ENCODE measurements around the gene NMNAT3. TPM values are rescaled to one million over a fixed set of nuclear protein-coding genes. Genes with fewer than 3 reads are reported as not detected.

The NMNAT3 gene
- total RNA-seq, 2 experiments from 2014 or later: 1.1 to 2.3 TPM

GRCh38 chr3:139671863-139672646 lies 5.7 kb downstream of the NMNAT3 start:
- no peaks in the 10 kb centered on the region for H3K36me3 Mint-ChIP-seq
- ChIA-PET POLR2A (no interaction called here), CTCF (no interaction called here)
- peaks cover 4% of the 10 kb centered on the region for H3K4me1 Mint-ChIP-seq (ENCODE audit: low read depth)
- DNase-seq: no peak
- no peaks in the 10 kb centered on the region for H3K9me3 Mint-ChIP-seq
- H3K27me3 Mint-ChIP-seq: peaks cover 5% of the 10 kb centered on the region
- intact Hi-C loops (cut with micrococcal nuclease): no loop called here
- H3K4me3 Mint-ChIP-seq: no peak overlapping the region
- no peak overlapping the region for H3K27ac Mint-ChIP-seq

- DNase-seq: no peak
- H3K4me3 Mint-ChIP-seq: no peak overlapping the region
- no peak overlapping the region for H3K27ac Mint-ChIP-seq
- ChIA-PET POLR2A (no interaction called here), CTCF (no interaction called here)
- intact Hi-C loops (cut with micrococcal nuclease): no loop called here
- no peaks in the 10 kb centered on the region for H3K4me1 Mint-ChIP-seq (ENCODE audit: low read depth)
- H3K27me3 Mint-ChIP-seq: no peaks in the 10 kb centered on the region
- H3K36me3 Mint-ChIP-seq: no peaks in the 10 kb centered on the region
- H3K9me3 Mint-ChIP-seq: no peaks in the 10 kb centered on the region
Observed at GRCh38 chr3:139671107-139671506, 6.7 kb downstream of the NMNAT3 start.

- Mint-ChIP-seq H3K27ac (no peak overlapping the region), H3K4me3 (no peak overlapping the region), H3K27me3 (no peaks in the 10 kb centered on the region), H3K36me3 (no peaks in the 10 kb centered on the region), H3K9me3 (no peaks in the 10 kb centered on the region), H3K4me1 (ENCODE audit: low read depth) (no peaks in the 10 kb centered on the region)
- ChIA-PET CTCF (no interaction called here), POLR2A (no interaction called here)
- intact Hi-C loops (cut with micrococcal nuclease): no loop called here
- DNase-seq: no peak
Observed at GRCh38 chr3:139670196-139670595, 7.6 kb downstream of the NMNAT3 start.

- Mint-ChIP-seq H3K4me1 (ENCODE audit: low read depth) (no peaks in the 10 kb centered on the region), H3K4me3 (no peak overlapping the region), H3K36me3 (no peaks in the 10 kb centered on the region), H3K27me3 (no peaks in the 10 kb centered on the region), H3K27ac (no peak overlapping the region), H3K9me3 (no peaks in the 10 kb centered on the region)
- intact Hi-C loops (cut with micrococcal nuclease): no loop called here
- no peak for DNase-seq
- ChIA-PET CTCF (no interaction called here), POLR2A (no interaction called here)
Observed at GRCh38 chr3:139668332-139668731, 9.4 kb downstream of the NMNAT3 start.

- H3K4me3 Mint-ChIP-seq: no peak overlapping the region
- H3K36me3 Mint-ChIP-seq: no peaks in the 10 kb centered on the region
- intact Hi-C loops (cut with micrococcal nuclease): no loop called here
- H3K9me3 Mint-ChIP-seq: no peaks in the 10 kb centered on the region
- H3K4me1 Mint-ChIP-seq (ENCODE audit: low read depth): no peaks in the 10 kb centered on the region
- POLR2A ChIA-PET: no interaction called here
- H3K27me3 Mint-ChIP-seq: no peaks in the 10 kb centered on the region
- CTCF ChIA-PET: interaction anchor here (0.7 kb wide), 1 partner anchor 1568 kb away, joined by 3 read pairs; no protein-coding TSS in a partner anchor
- H3K27ac Mint-ChIP-seq: no peak overlapping the region
- DNase-seq: no peak
Observed at GRCh38 chr3:139664958-139665357, 12.8 kb downstream of the NMNAT3 start.

- Mint-ChIP-seq H3K4me3 (no peak overlapping the region), H3K36me3 (no peaks in the 10 kb centered on the region), H3K4me1 (ENCODE audit: low read depth) (no peaks in the 10 kb centered on the region), H3K27ac (no peak overlapping the region), H3K9me3 (no peaks in the 10 kb centered on the region), H3K27me3 (no peaks in the 10 kb centered on the region)
- DNase-seq: no peak
- POLR2A ChIA-PET: no interaction called here
- intact Hi-C loops (cut with micrococcal nuclease): no loop called here
- CTCF ChIA-PET: no interaction called here
Observed at GRCh38 chr3:139660269-139660668, 17.5 kb downstream of the NMNAT3 start.

- H3K4me1 Mint-ChIP-seq (ENCODE audit: low read depth): no peaks in the 10 kb centered on the region
- CTCF ChIA-PET: no interaction called here
- intact Hi-C loops (cut with micrococcal nuclease): no loop called here
- DNase-seq: no peak
- H3K27me3 Mint-ChIP-seq: no peaks in the 10 kb centered on the region
- no peaks in the 10 kb centered on the region for H3K9me3 Mint-ChIP-seq
- no peak overlapping the region for H3K4me3 Mint-ChIP-seq
- H3K36me3 Mint-ChIP-seq: no peaks in the 10 kb centered on the region
- POLR2A ChIA-PET: no interaction called here
- H3K27ac Mint-ChIP-seq: no peak overlapping the region
Observed at GRCh38 chr3:139659511-139659910, 18.3 kb downstream of the NMNAT3 start.

GRCh38 chr3:139657936-139658335 lies 19.8 kb downstream of the NMNAT3 start:
- ChIA-PET POLR2A (no interaction called here), CTCF (no interaction called here)
- Mint-ChIP-seq H3K4me1 (ENCODE audit: low read depth) (no peaks in the 10 kb centered on the region), H3K27me3 (no peaks in the 10 kb centered on the region), H3K36me3 (no peaks in the 10 kb centered on the region), H3K9me3 (no peaks in the 10 kb centered on the region), H3K27ac (no peak overlapping the region), H3K4me3 (no peak overlapping the region)
- intact Hi-C loops (cut with micrococcal nuclease): no loop called here
- no peak for DNase-seq

GRCh38 chr3:139657434-139657833 lies 20.3 kb downstream of the NMNAT3 start:
- CTCF ChIA-PET: no interaction called here
- intact Hi-C loops (cut with micrococcal nuclease): no loop called here
- no peaks in the 10 kb centered on the region for H3K4me1 Mint-ChIP-seq (ENCODE audit: low read depth)

GRCh38 chr3:139655909-139656595 lies 21.7 kb downstream of the NMNAT3 start:
- no peaks in the 10 kb centered on the region for H3K4me1 Mint-ChIP-seq (ENCODE audit: low read depth)

More at GRCh38 chr3:139657434-139657833, 20.3 kb downstream of the NMNAT3 start:
- Mint-ChIP-seq H3K27ac (no peak overlapping the region), H3K27me3 (no peaks in the 10 kb centered on the region), H3K36me3 (no peaks in the 10 kb centered on the region), H3K4me3 (no peak overlapping the region), H3K9me3 (no peaks in the 10 kb centered on the region)
- POLR2A ChIA-PET: no interaction called here
- DNase-seq: no peak

GRCh38 chr3:139654637-139655365 lies 23.0 kb downstream of the NMNAT3 start:
- ChIA-PET CTCF (no interaction called here), POLR2A (no interaction called here)
- intact Hi-C loops (cut with micrococcal nuclease): no loop called here
- H3K4me1 Mint-ChIP-seq (ENCODE audit: low read depth): no peaks in the 10 kb centered on the region
- H3K27me3 Mint-ChIP-seq: no peaks in the 10 kb centered on the region
- H3K27ac Mint-ChIP-seq: no peak overlapping the region
- DNase-seq: no peak
- H3K36me3 Mint-ChIP-seq: no peaks in the 10 kb centered on the region
- no peaks in the 10 kb centered on the region for H3K9me3 Mint-ChIP-seq
- no peak overlapping the region for H3K4me3 Mint-ChIP-seq

More at GRCh38 chr3:139655909-139656595, 21.7 kb downstream of the NMNAT3 start:
- no peak for DNase-seq
- CTCF ChIA-PET: no interaction called here
- H3K9me3 Mint-ChIP-seq: no peaks in the 10 kb centered on the region
- no peaks in the 10 kb centered on the region for H3K27me3 Mint-ChIP-seq
- no peak overlapping the region for H3K4me3 Mint-ChIP-seq
- H3K27ac Mint-ChIP-seq: no peak overlapping the region
- POLR2A ChIA-PET: no interaction called here
- H3K36me3 Mint-ChIP-seq: no peaks in the 10 kb centered on the region
- intact Hi-C loops (cut with micrococcal nuclease): no loop called here

- no peaks in the 10 kb centered on the region for H3K9me3 Mint-ChIP-seq
- no peak overlapping the region for H3K4me3 Mint-ChIP-seq
- intact Hi-C loops (cut with micrococcal nuclease): no loop called here
- no peaks in the 10 kb centered on the region for H3K27me3 Mint-ChIP-seq
- no peak overlapping the region for H3K27ac Mint-ChIP-seq
- no peaks in the 10 kb centered on the region for H3K4me1 Mint-ChIP-seq (ENCODE audit: low read depth)
- POLR2A ChIA-PET: no interaction called here
- CTCF ChIA-PET: no interaction called here
- no peak for DNase-seq
- no peaks in the 10 kb centered on the region for H3K36me3 Mint-ChIP-seq
Observed at GRCh38 chr3:139653582-139653981, 24.2 kb downstream of the NMNAT3 start.

Data from activated CD4-positive, alpha-beta memory T cell treated with anti-CD3 and anti-CD28 coated beads for 36 hours (primary cell).